GM18526 (cell line): ENCODE results near the gene POLR3K.

Source experiments
- POLR2A ChIP-seq: IDR thresholded peaks from 3 replicates; pipeline ENCODE4 v1.6.1; 2011; ENCODE audit not compliant: insufficient read length; ENCODE audit errors: extremely low read depth

Gene POLR3K

GRCh38 chr16:44655-45054, 8.8 kb downstream of the POLR3K start:
- TF ChIP-seq POLR2A: no peak

GRCh38 chr16:43294-43693, 10.1 kb downstream of the POLR3K start:
- TF ChIP-seq POLR2A: no peak

- no peak for TF ChIP-seq POLR2A
Measured at GRCh38 chr16:42691-43090, 10.7 kb downstream of the POLR3K start.

GRCh38 chr16:42069-42457, 11.3 kb downstream of the POLR3K start:
- no peak for TF ChIP-seq POLR2A

- no peak for TF ChIP-seq POLR2A
Measured at GRCh38 chr16:41439-42068, 11.9 kb downstream of the POLR3K start.

GRCh38 chr16:38941-39892, 14.2 kb downstream of the POLR3K start:
- TF ChIP-seq POLR2A: no peak

GRCh38 chr16:37511-37910, 15.9 kb downstream of the POLR3K start:
- no peak for TF ChIP-seq POLR2A

GRCh38 chr16:36336-36984, 16.9 kb downstream of the POLR3K start:
- TF ChIP-seq POLR2A: no peak

GRCh38 chr16:35678-36305, 17.6 kb downstream of the POLR3K start:
- no peak for TF ChIP-seq POLR2A

GRCh38 chr16:35011-35677, 18.3 kb downstream of the POLR3K start:
- TF ChIP-seq POLR2A: no peak

GRCh38 chr16:34648-34987, 18.8 kb downstream of the POLR3K start:
- TF ChIP-seq POLR2A: no peak

GRCh38 chr16:33877-34647, 19.3 kb downstream of the POLR3K start:
- TF ChIP-seq POLR2A: no peak

GRCh38 chr16:9903-10665, 43.3 kb downstream of the POLR3K start:
- no peak for TF ChIP-seq POLR2A
